T-helper 2 cell treated with Interferon-gamma antibody and Interleukin-4, amounts not matched to agents 100 ng/mL and 5 ng/mL, for 36 hours (primary cell): Measurements from ENCODE around the gene ARHGAP12. TPM values are rescaled to one million over a fixed set of nuclear protein-coding genes. Genes with fewer than 3 reads are reported as not detected.

Experiments
- total RNA-seq: library from RNA; stranded (reverse); gene quantifications from 2 replicates; pipeline ENCODE4 v1.2.3, GENCODE V29; 2022

Gene ARHGAP12
- total RNA-seq, 1 donor from 2014 or later: 5.3 TPM

Other genes with a start within 250 kb of the ARHGAP12 start
- 69.3 and 70.4 TPM in 2 replicates for gene KIF5B, start 127.6 kb upstream of the ARHGAP12 start, total RNA-seq